Activated naive CD4-positive, alpha-beta T cell treated with anti-CD3 and anti-CD28 coated beads for 36 hours (primary cell): ENCODE measurements around the gene CRY2. TPM values are rescaled to one million over a fixed set of nuclear protein-coding genes. Genes with fewer than 3 reads are reported as not detected.
"Not testable (repeated sequence)": the region's sequence is repeated elsewhere in the genome, so short reads cannot be mapped to it uniquely, and the experiment has no call there.

ENCODE experiments used
- CTCF ChIA-PET: fragments of 350-600 bp; sonication (Branson Sonifier 250); formaldehyde crosslinking; loops from one replicate; lab custom pipeline; 2021; ENCODE audit warnings: antibody characterized with exemption; lab: Charles Lee
- DNase-seq: peaks from one replicate; pipeline ENCODE4 v3.0.0-alpha.2; 2020
- H3K27ac Mint-ChIP-seq: one replicate; pipeline ENCODE4 v1.8.0; 2021; ENCODE audit warnings: mild to moderate bottlenecking, mixed read lengths
- H3K27me3 Mint-ChIP-seq: one replicate; pipeline ENCODE4 v1.8.0; 2021; ENCODE audit warnings: low read depth, mixed read lengths
- H3K36me3 Mint-ChIP-seq: one replicate; pipeline ENCODE4 v1.8.0; 2021; ENCODE audit warnings: low read depth, mixed read lengths
- H3K4me1 Mint-ChIP-seq: one replicate; pipeline ENCODE4 v1.8.0; 2021; ENCODE audit warnings: low read depth, mixed read lengths
- H3K4me3 Mint-ChIP-seq: one replicate; pipeline ENCODE4 v1.8.0; 2021; ENCODE audit warnings: mild to moderate bottlenecking, moderate library complexity, mixed read lengths
- H3K9me3 Mint-ChIP-seq: one replicate; pipeline ENCODE4 v1.8.0; 2021; ENCODE audit warnings: mixed read lengths
- intact Hi-C: fragments of 100-400 bp; cut with micrococcal nuclease; formaldehyde crosslinking; loops from one replicate; pipeline ENCODE4 v1.15.1; 2023
- total RNA-seq, 2 experiments: library from RNA; stranded (reverse); gene quantifications; one replicate each; pipeline ENCODE4 v1.2.3, GENCODE V29; 2021

Gene CRY2
- total RNA-seq, 2 experiments from 2014 or later = 13.9 to 16.2 TPM

GRCh38 chr11:45899086-45899447 is 51.8 kb downstream of the CRY2 start:
- Mint-ChIP-seq H3K27me3 (peaks cover 34% of the 10 kb centered on the region), H3K4me3 (peak overlapping the region; percentile 39), H3K36me3 (no peaks in the 10 kb centered on the region), H3K27ac (no peak overlapping the region), H3K9me3 (no peaks in the 10 kb centered on the region), H3K4me1 (peaks cover 2% of the 10 kb centered on the region)
- no peak for DNase-seq
- CTCF ChIA-PET = interaction anchor here (1.0 kb wide), 1 partner anchor 127 kb away, joined by 3 read pairs; no protein-coding TSS in a partner anchor
- intact Hi-C loops = loop anchor here (1.0 kb wide), 1 partner anchor 14 kb away; the partner anchor contains the start of gene MAPK8IP1

GRCh38 chr11:45899448-45900174 is 52.3 kb downstream of the CRY2 start:
- peak overlapping the region; percentile 39 for H3K4me3 Mint-ChIP-seq
- H3K4me1 Mint-ChIP-seq = peaks cover 2% of the 10 kb centered on the region
- H3K27me3 Mint-ChIP-seq = peaks cover 34% of the 10 kb centered on the region
- DNase-seq = peak; percentile 66
- no peaks in the 10 kb centered on the region for H3K9me3 Mint-ChIP-seq
- no peak overlapping the region for H3K27ac Mint-ChIP-seq
- no peaks in the 10 kb centered on the region for H3K36me3 Mint-ChIP-seq
- CTCF ChIA-PET = no interaction called here
- intact Hi-C loops = loop anchor here (1.0 kb wide), 1 partner anchor 14 kb away; the partner anchor contains the start of gene MAPK8IP1

GRCh38 chr11:45900175-45900800 is 53.0 kb downstream of the CRY2 start:
- H3K36me3 Mint-ChIP-seq, H3K27ac Mint-ChIP-seq, DNase-seq, H3K9me3 Mint-ChIP-seq, CTCF ChIA-PET, H3K4me1 Mint-ChIP-seq, intact Hi-C loops: not testable (repeated sequence)
- H3K4me3 Mint-ChIP-seq = peak overlapping the region; percentile 2
- peaks cover 29% of the 10 kb centered on the region for H3K27me3 Mint-ChIP-seq

DNA sequence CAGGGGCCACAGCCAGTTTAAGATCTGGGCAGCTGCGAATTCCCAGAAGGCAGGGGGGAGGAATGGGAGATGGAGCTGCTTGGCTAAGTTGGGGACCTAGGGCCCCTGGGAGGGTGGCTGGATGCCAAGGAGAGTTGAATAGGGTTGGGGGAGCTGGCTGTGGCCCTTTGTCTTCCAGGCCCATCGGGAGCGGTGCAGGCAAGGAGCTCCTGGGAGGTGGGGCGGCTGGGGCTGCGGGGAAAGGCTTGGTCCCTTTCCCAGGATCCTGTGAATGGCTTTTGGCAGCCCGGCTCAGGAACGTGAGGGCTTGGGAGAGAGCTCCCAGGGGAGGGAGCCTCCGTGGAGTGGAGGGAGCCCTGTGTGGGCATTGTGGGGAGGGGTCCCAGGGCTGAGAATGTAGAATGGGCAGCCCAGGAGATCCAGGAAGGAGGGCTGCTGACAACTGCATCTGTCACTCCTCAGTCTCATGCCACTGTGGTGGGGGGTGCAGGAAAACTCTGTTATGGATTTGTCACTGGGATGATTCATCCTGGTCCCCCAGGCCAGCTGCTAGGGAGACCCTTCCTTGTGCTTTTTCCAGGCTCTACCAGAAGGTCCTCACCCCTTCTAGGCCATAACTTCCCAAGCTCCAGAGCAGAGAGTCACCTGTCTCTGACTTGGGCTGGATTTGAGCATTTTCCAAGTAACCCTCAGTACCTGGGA is 53.8 kb downstream of the CRY2 start:
- Mint-ChIP-seq H3K4me1 (peaks cover 5% of the 10 kb centered on the region), H3K27ac (no peak overlapping the region), H3K9me3 (no peaks in the 10 kb centered on the region), H3K4me3 (no peak overlapping the region), H3K27me3 (peaks cover 27% of the 10 kb centered on the region), H3K36me3 (no peaks in the 10 kb centered on the region)
- CTCF ChIA-PET = no interaction called here
- intact Hi-C loops = no loop called here
- DNase-seq = no peak

DNA sequence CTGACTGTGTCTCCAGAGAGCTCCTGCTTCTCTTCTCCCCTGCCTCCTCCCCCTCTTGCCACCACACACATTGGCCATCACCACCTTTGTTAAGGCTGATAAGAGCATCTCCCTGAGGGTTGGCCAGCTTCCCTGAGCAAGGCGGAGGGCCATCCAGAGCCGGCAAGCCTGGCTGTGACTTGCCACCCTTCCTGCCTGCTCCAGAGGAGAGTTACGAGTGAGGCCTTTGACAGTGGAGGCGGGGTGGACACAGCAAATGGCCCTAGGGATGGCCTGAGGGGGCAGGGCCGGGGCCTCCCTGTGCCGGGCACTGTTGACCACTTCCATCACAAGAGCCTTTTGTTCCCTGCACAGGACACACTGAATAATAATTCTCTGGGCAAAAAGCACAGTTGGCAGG is 54.4 kb downstream of the CRY2 start:
- no peak overlapping the region for H3K27ac Mint-ChIP-seq
- H3K36me3 Mint-ChIP-seq = no peaks in the 10 kb centered on the region
- CTCF ChIA-PET = no interaction called here

DNA sequence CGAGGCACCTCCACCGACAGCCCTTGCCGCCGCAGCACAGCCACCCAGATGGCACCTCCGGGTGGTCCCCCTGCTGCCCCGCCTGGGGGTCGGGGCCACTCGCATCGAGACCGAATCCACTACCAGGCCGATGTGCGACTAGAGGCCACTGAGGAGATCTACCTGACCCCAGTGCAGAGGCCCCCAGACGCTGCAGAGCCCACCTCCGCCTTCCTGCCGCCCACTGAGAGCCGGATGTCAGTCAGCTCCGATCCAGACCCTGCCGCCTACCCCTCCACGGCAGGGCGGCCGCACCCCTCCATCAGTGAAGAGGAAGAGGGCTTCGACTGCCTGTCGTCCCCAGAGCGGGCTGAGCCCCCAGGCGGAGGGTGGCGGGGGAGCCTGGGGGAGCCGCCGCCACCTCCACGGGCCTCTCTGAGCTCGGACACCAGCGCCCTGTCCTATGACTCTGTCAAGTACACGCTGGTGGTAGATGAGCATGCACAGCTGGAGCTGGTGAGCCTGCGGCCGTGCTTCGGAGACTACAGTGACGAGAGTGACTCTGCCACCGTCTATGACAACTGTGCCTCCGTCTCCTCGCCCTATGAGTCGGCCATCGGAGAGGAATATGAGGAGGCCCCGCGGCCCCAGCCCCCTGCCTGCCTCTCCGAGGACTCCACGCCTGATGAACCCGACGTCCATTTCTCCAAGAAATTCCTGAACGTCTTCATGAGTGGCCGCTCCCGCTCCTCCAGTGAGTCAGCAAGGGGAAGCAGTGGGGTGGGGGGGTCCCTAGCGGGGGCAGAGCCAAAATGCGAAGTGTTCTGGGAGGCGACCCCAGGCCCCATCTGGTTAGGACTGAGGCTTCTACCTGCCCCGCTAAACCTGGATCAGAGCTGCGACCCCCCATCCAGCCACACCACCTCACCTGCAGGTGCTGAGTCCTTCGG is 55.4 kb downstream of the CRY2 start:
- no peak for DNase-seq
- no peak overlapping the region for H3K27ac Mint-ChIP-seq
- CTCF ChIA-PET = no interaction called here
- peaks cover 19% of the 10 kb centered on the region for H3K27me3 Mint-ChIP-seq
- H3K4me3 Mint-ChIP-seq = no peak overlapping the region
- H3K36me3 Mint-ChIP-seq = no peaks in the 10 kb centered on the region
- H3K9me3 Mint-ChIP-seq = no peaks in the 10 kb centered on the region
- peaks cover 8% of the 10 kb centered on the region for H3K4me1 Mint-ChIP-seq
- intact Hi-C loops = no loop called here

More for the DNA sequence above, 54.4 kb downstream of the CRY2 start:
- Mint-ChIP-seq H3K27me3 (peaks cover 27% of the 10 kb centered on the region), H3K4me3 (no peak overlapping the region), H3K4me1 (peaks cover 8% of the 10 kb centered on the region), H3K9me3 (no peaks in the 10 kb centered on the region)
- intact Hi-C loops = no loop called here
- DNase-seq = no peak

DNA sequence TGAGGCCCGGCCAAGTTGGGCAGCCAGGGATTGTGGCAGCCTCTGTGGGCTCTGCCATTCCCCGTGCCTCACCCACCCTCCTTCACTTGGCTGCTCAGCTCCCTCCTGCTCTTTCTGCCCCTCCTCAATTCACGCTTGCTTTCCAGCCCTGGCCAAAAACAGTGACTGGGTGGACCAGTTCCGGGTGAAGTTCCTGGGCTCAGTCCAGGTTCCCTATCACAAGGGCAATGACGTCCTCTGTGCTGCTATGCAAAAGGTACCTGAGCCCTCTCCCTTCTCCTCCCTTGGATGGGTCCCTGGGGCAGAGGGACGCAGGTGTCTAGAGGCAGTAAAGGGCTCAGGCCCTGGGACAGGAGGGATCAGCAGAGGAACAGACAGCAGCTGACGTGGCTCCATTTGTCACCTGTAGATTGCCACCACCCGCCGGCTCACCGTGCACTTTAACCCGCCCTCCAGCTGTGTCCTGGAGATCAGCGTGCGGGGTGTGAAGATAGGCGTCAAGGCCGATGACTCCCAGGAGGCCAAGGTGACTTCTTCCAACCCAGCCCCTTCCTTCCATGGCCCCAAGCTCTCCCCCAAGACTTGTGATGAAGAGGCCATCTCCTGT is 57.1 kb downstream of the CRY2 start:
- CTCF ChIA-PET = no interaction called here
- H3K36me3 Mint-ChIP-seq = no peaks in the 10 kb centered on the region
- H3K27ac Mint-ChIP-seq = no peak overlapping the region
- intact Hi-C loops = no loop called here
- H3K27me3 Mint-ChIP-seq = peaks cover 8% of the 10 kb centered on the region
- H3K4me3 Mint-ChIP-seq = no peak overlapping the region
- H3K9me3 Mint-ChIP-seq = no peaks in the 10 kb centered on the region
- DNase-seq = no peak
- H3K4me1 Mint-ChIP-seq = peaks cover 8% of the 10 kb centered on the region

GRCh38 chr11:45905095-45905494 is 57.8 kb downstream of the CRY2 start:
- no peak overlapping the region for H3K27ac Mint-ChIP-seq

DNA sequence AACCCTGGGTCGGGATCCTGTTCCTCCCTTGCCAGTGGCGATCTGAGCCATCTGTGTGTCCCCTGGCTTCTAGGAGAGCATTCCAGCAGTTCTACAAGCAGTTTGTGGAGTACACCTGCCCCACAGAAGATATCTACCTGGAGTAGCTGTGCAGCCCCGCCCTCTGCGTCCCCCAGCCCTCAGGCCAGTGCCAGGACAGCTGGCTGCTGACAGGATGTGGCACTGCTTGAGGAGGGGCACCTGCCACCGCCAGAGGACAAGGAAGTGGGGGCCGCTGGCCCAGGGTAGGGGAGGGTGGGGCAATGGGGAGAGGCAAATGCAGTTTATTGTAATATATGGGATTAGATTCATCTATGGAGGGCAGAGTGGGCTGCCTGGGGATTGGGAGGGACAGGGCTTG is 58.3 kb downstream of the CRY2 start:
- H3K27ac Mint-ChIP-seq, H3K4me1 Mint-ChIP-seq, H3K36me3 Mint-ChIP-seq, H3K9me3 Mint-ChIP-seq, CTCF ChIA-PET, intact Hi-C loops, H3K27me3 Mint-ChIP-seq, H3K4me3 Mint-ChIP-seq, DNase-seq: not testable (repeated sequence)

More at GRCh38 chr11:45905095-45905494, 57.8 kb downstream of the CRY2 start:
- intact Hi-C loops = no loop called here
- DNase-seq = no peak
- Mint-ChIP-seq H3K9me3 (no peaks in the 10 kb centered on the region), H3K4me3 (no peak overlapping the region), H3K36me3 (no peaks in the 10 kb centered on the region), H3K4me1 (peaks cover 8% of the 10 kb centered on the region), H3K27me3 (peaks cover 7% of the 10 kb centered on the region)
- CTCF ChIA-PET = no interaction called here

DNA sequence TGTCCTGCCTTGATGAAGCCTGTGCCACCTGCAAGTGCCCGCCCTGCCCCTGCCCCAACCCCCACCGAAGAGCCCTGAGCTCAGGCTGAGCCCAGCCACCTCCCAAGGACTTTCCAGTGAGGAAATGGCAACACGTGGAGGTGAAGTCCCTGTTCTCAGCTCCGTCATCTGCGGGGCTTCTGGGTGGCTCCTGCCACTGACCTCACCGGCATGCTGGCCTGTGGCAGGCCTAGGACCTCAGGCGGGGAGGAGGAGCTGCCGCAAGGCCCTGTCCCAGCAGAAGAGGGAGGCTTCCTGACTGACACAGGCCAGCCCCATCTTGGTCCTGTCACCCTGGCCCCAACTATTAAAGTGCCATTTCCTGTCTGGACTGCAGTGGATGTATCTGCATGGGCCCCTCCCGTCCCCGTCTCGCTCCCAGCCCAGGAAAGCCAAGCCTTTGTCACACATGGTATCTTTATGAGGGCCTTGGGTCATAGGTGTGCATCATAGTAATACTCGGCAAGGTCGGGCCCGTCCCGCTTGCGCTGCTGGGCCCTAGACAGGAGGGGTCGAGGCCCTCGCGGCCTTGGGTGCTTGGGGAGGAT is 58.9 kb downstream of the CRY2 start:
- intact Hi-C loops = no loop called here
- H3K4me3 Mint-ChIP-seq = no peak overlapping the region
- peaks cover 6% of the 10 kb centered on the region for H3K4me1 Mint-ChIP-seq
- DNase-seq = peak; percentile 18
- no peaks in the 10 kb centered on the region for H3K9me3 Mint-ChIP-seq
- H3K27me3 Mint-ChIP-seq = peaks cover 2% of the 10 kb centered on the region
- CTCF ChIA-PET = no interaction called here
- no peaks in the 10 kb centered on the region for H3K36me3 Mint-ChIP-seq
- H3K27ac Mint-ChIP-seq = no peak overlapping the region

DNA sequence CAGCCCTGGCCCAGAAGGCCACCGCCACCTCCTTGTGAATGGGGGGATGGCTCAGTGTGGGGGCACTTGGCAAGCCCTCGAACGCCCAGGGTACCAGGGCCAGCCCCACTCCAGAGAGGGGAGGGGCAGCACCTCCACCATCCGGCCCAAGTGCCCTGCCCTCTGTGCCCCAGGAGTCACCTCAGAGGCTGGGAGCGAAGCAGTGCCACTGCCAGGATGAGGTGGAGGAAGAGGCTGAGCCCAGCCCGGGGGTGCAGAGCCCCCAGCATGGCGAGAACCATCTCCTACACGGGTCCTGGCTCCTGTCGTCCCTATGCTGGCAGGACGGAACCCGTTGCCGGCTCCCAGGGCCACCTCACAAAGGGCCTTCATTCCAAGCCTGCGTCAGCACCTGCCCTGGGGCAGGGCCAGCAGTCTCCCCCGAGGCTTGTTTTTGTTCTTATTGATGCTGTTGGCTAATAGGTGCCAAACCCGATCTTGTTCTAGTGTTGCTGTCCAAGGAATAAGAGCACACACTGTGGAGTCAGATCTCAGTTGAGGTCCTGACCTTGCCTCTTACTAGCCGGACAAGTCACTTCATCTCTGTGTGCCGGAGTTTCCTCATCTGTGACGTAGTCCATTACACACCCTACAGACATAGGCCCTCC is 59.8 kb downstream of the CRY2 start, which contains the start of gene FREY1:
Gene FREY1, minus strand, starts transcription at position 307 of the 647 bp plus-strand sequence. Its CDS starts 26 bp downstream, at position 281.
- DNase-seq = no peak
- H3K27ac Mint-ChIP-seq = no peak within 1 kb of the TSS
- no peaks in the 10 kb centered on the region for H3K36me3 Mint-ChIP-seq
- H3K4me3 Mint-ChIP-seq = no peak within 1 kb of the TSS
- CTCF ChIA-PET = no interaction called here
- no peaks in the 10 kb centered on the region for H3K9me3 Mint-ChIP-seq
- no peaks in the 10 kb centered on the region for H3K27me3 Mint-ChIP-seq
- H3K4me1 Mint-ChIP-seq = peaks cover 6% of the 10 kb centered on the region
- intact Hi-C loops = no loop called here
